GM23338 (cell line): ENCODE results near the gene SPRY1. TPM values are rescaled to one million over a fixed set of nuclear protein-coding genes. Genes with fewer than 3 reads are reported as not detected.

Source experiments
- ATAC-seq: fragments of 200-7000 bp; cut with Tn5 transposase; 3 replicates; pipeline ENCODE4 v1.9.1; 2020
- DNase-seq: peaks from one replicate; pipeline ENCODE4 v3.0.0-alpha.2; 2015; ENCODE audit warnings: low spot score
- H2AFZ ChIP-seq: fragments of 200-600 bp; sonication (generic); 2 replicates; pipeline ENCODE4 v1.8.0; 2016; ENCODE audit warnings: antibody characterized with exemption, mild to moderate bottlenecking, moderate library complexity
- H3F3A ChIP-seq: fragments of 200-600 bp; sonication (generic); replicated peaks from 2 replicates; pipeline ENCODE4 v1.8.0; 2017; ENCODE audit warnings: antibody characterized with exemption, mixed run types, low read depth
- H3K27ac ChIP-seq: fragments of 200-600 bp; sonication (generic); 2 replicates; pipeline ENCODE4 v1.6.1; 2016; ENCODE audit warnings: low read depth
- H3K27me3 ChIP-seq: fragments of 200-600 bp; sonication (generic); 2 replicates; pipeline ENCODE4 v1.8.0; 2016; ENCODE audit warnings: mild to moderate bottlenecking, mixed run types, moderate library complexity; ENCODE audit not compliant: insufficient read depth
- H3K36me3 ChIP-seq: fragments of 200-600 bp; sonication (generic); 2 replicates; pipeline ENCODE4 v1.8.0; 2016; ENCODE audit warnings: mild to moderate bottlenecking; ENCODE audit not compliant: insufficient read depth
- H3K4me1 ChIP-seq: fragments of 200-600 bp; sonication (generic); 2 replicates; pipeline ENCODE4 v1.8.0; 2016; ENCODE audit warnings: mild to moderate bottlenecking, moderate library complexity; ENCODE audit not compliant: insufficient read depth
- H3K4me2 ChIP-seq: fragments of 200-600 bp; sonication (generic); 2 replicates; pipeline ENCODE4 v1.7.1; 2017; ENCODE audit warnings: mixed run types
- H3K4me3 ChIP-seq: fragments of 200-600 bp; sonication (generic); 2 replicates; pipeline ENCODE4 v1.6.1; 2016; ENCODE audit warnings: mixed run types
- H3K79me2 ChIP-seq: fragments of 200-600 bp; sonication (generic); replicated peaks from 2 replicates; pipeline ENCODE4 v1.8.0; 2017; ENCODE audit warnings: mild to moderate bottlenecking; ENCODE audit not compliant: insufficient read depth
- H3K9me2 ChIP-seq: fragments of 200-600 bp; sonication (generic); 2 replicates; pipeline ENCODE4 v1.8.0; 2017; ENCODE audit not compliant: insufficient read depth
- H4K20me1 ChIP-seq: fragments of 200-600 bp; sonication (generic); replicated peaks from 2 replicates; pipeline ENCODE4 v1.8.0; 2017; ENCODE audit warnings: mild to moderate bottlenecking; ENCODE audit not compliant: insufficient read depth
- H3K27ac Mint-ChIP-seq: 2 replicates; pipeline ENCODE4 v1.8.0; 2020; ENCODE audit warnings: inconsistent platforms, mild to moderate bottlenecking, moderate library complexity, mixed read lengths
- H3K27me3 Mint-ChIP-seq: 3 replicates; pipeline ENCODE4 v1.8.0; 2022; ENCODE audit warnings: low read depth, mild to moderate bottlenecking, moderate library complexity, mixed read lengths, inconsistent platforms; ENCODE audit not compliant: insufficient read depth, poor library complexity
- H3K36me3 Mint-ChIP-seq: 3 replicates; pipeline ENCODE4 v1.8.0; 2021; ENCODE audit warnings: low read depth, mild to moderate bottlenecking, inconsistent platforms, moderate library complexity, mixed read lengths
- H3K4me1 Mint-ChIP-seq: 3 replicates; pipeline ENCODE4 v1.8.0; 2020; ENCODE audit warnings: mild to moderate bottlenecking, inconsistent platforms, mixed read lengths
- H3K4me3 Mint-ChIP-seq: 3 replicates; pipeline ENCODE4 v1.8.0; 2021; ENCODE audit warnings: moderate library complexity, mild to moderate bottlenecking, inconsistent platforms, mixed read lengths
- H3K9me3 Mint-ChIP-seq: 3 replicates; pipeline ENCODE4 v1.8.0; 2020; ENCODE audit warnings: moderate library complexity, mild to moderate bottlenecking, inconsistent platforms, mixed read lengths
- CTCF ChIP-seq, 2 experiments: fragments of 200-600 bp in 1 of 2; sonication (generic) in 1 of 2; conservative IDR thresholded peaks; 2 replicates each; pipeline versions ENCODE4 v1.5.1 to v1.6.1; 2016 to 2017; ENCODE audit warnings: antibody characterized with exemption in 2 of 2, low read depth in 2 of 2, mild to moderate bottlenecking in 2 of 2, moderate library complexity in 1 of 2
- EZH2 ChIP-seq: fragments of 200-600 bp; sonication (generic); IDR thresholded peaks from one replicate; pipeline ENCODE4 v1.8.0; 2017; ENCODE audit warnings: antibody characterized with exemption, mild to moderate bottlenecking, low read depth; ENCODE audit not compliant: unreplicated experiment
- EZH2phosphoT487 ChIP-seq: fragments of 200-600 bp; sonication (generic); IDR thresholded peaks from one replicate; pipeline ENCODE4 v1.8.1; 2018; ENCODE audit warnings: antibody characterized with exemption; ENCODE audit not compliant: unreplicated experiment
- JUNB ChIP-seq: IDR thresholded peaks from one replicate; pipeline ENCODE4 v1.6.1; 2016; ENCODE audit warnings: antibody characterized with exemption; ENCODE audit not compliant: unreplicated experiment
- NANOG ChIP-seq: IDR thresholded peaks from 2 replicates; pipeline ENCODE4 v1.6.1; 2016; ENCODE audit warnings: antibody characterized with exemption, borderline replicate concordance
- POLR2AphosphoS5 ChIP-seq: IDR thresholded peaks from 2 replicates; pipeline ENCODE4 v1.6.1; 2016; ENCODE audit warnings: antibody characterized with exemption, low read depth
- STAT1 ChIP-seq: IDR thresholded peaks from one replicate; pipeline ENCODE4 v1.6.1; 2016; ENCODE audit warnings: antibody characterized with exemption; ENCODE audit not compliant: unreplicated experiment
- ZNF114 ChIP-seq: fragments of 250-450 bp; sonication (Bioruptor Pico); IDR thresholded peaks from 2 replicates; pipeline ENCODE4 v1.5.0; 2020; ENCODE audit warnings: mild to moderate bottlenecking, moderate library complexity
- ZNF331 ChIP-seq: fragments of 250-450 bp; sonication (Bioruptor Pico); IDR thresholded peaks from 2 replicates; pipeline ENCODE4 v1.5.0; 2020; ENCODE audit warnings: low read depth, mild to moderate bottlenecking, moderate library complexity
- ZNF462 ChIP-seq: fragments of 250-450 bp; sonication (Bioruptor Pico); IDR thresholded peaks from 2 replicates; pipeline ENCODE4 v1.5.0; 2020; ENCODE audit warnings: mild to moderate bottlenecking, moderate library complexity
- polyA plus RNA-seq: library from polyadenylated mRNA; unstranded; fragments of >200 nt; fragmentation: Nextera tagmentation; extraction: Ambion mirVana; gene quantifications from 2 replicates; pipeline ENCODE4 v1.2.1, GENCODE V29; 2016
- total RNA-seq: library from RNA; depleted of rRNA; stranded (reverse); fragments of >200 nt; shearing (Covaris generic); gene quantifications from 2 replicates; pipeline ENCODE4 v1.2.3, GENCODE V29; 2014

The SPRY1 gene
- total and polyA plus RNA-seq, 2 experiments from 2014 or later: 62.8 to 103 TPM

- Histone ChIP-seq H3K27ac (no peak overlapping the region), H3K79me2 (no peaks in the 10 kb centered on the region), H3K4me1 (0 out of 2 replicates have a peak, but pooled peaks cover 4% of the 10 kb centered on the region), H3K4me2 (no peak overlapping the region), H3K36me3 (no peaks in the 10 kb centered on the region), H3F3A (no peaks in the 10 kb centered on the region), H2AFZ (no peak overlapping the region), H4K20me1 (no peaks in the 10 kb centered on the region), H3K27me3 (no peaks in the 10 kb centered on the region), H3K4me3 (no peak overlapping the region), H3K9me2 (0 out of 2 replicates have a peak, but pooled peaks cover 2% of the 10 kb centered on the region)
- Mint-ChIP-seq H3K27ac (no peak overlapping the region), H3K27me3 (peaks cover 4% of the 10 kb centered on the region), H3K9me3 (no peaks in the 10 kb centered on the region), H3K36me3 (no peaks in the 10 kb centered on the region), H3K4me3 (no peak overlapping the region), H3K4me1 (peaks cover 11% of the 10 kb centered on the region)
- ATAC-seq: no peak
- no peak for DNase-seq
- TF ChIP-seq POLR2AphosphoS5 (no peak), JUNB (no peak), ZNF331 (CRISPR knock-in tag) (no peak), NANOG (no peak), ZNF114 (no peak), CTCF (conservative IDR thresholded peaks at IDR 0.05; ENCODE audit: low read depth in 2 of 2) (no peak), ZNF462 (CRISPR knock-in tag) (no peak), STAT1 (no peak), EZH2phosphoT487 (no peak), EZH2 (no peak)
Observed at GRCh38 chr4:123352966-123353365, 43.6 kb upstream of the SPRY1 start.
